ENCODE measurements around the gene CEP250.

CEP250 gene

GRCh38 chr20:35563834-35564233, 108.4 kb downstream of the CEP250 start:
- H3K9me3 ChIP-seq (ENCODE audit: insufficient read depth, low read length, severe bottlenecking) = no peaks in the 10 kb centered on the region
- ATAC-seq (ENCODE audit: insufficient read depth, low read depth) (no peak), DNase-seq (no peak)
- H3K36me3 ChIP-seq (ENCODE audit: insufficient read depth, low read length) = no peaks in the 10 kb centered on the region
- no peak overlapping the region for H3K27ac ChIP-seq (ENCODE audit: low read length)
- H3K4me3 ChIP-seq (ENCODE audit: low read depth in 1 of 2, low read length in 2 of 2) = no peak overlapping the region
- H3K4me1 ChIP-seq (ENCODE audit: insufficient read depth, low read length) = no peaks in the 10 kb centered on the region
- no peak overlapping the region for H3K9ac ChIP-seq (ENCODE audit: low read depth, low read length)
- no peak overlapping the region for H3K4me2 ChIP-seq (ENCODE audit: insufficient read depth, low read length)
- H2AFZ ChIP-seq (ENCODE audit: low read depth, low read length) = no peak overlapping the region
- no peaks in the 10 kb centered on the region for H3K79me2 ChIP-seq (ENCODE audit: insufficient read depth, low read length)
- H3K27me3 ChIP-seq (ENCODE audit: insufficient read depth, low read length, poor library complexity) = no peaks in the 10 kb centered on the region
- TF ChIP-seq CTCF (IDR thresholded peaks at IDR 0.05; ENCODE audit: borderline replicate concordance, extremely low read depth, low read length, poor library complexity, severe bottlenecking) (no peak), EZH2 (IDR thresholded peaks at IDR 0.05; ENCODE audit: borderline replicate concordance, low read depth, low read length, severe bottlenecking) (no peak)
- H4K20me1 ChIP-seq (ENCODE audit: insufficient read depth, low read length) = no peaks in the 10 kb centered on the region

GRCh38 chr20:35564905-35565304, 109.5 kb downstream of the CEP250 start:
- no peak for TF ChIP-seq CTCF (IDR thresholded peaks at IDR 0.05; ENCODE audit: borderline replicate concordance, extremely low read depth, low read length, poor library complexity, severe bottlenecking)
- no peak for TF ChIP-seq EZH2 (IDR thresholded peaks at IDR 0.05; ENCODE audit: borderline replicate concordance, low read depth, low read length, severe bottlenecking)
- no peaks in the 10 kb centered on the region for H4K20me1 ChIP-seq (ENCODE audit: insufficient read depth, low read length)
- H3K27ac ChIP-seq (ENCODE audit: low read length) = no peak overlapping the region
- no peaks in the 10 kb centered on the region for H3K27me3 ChIP-seq (ENCODE audit: insufficient read depth, low read length, poor library complexity)
- H3K79me2 ChIP-seq (ENCODE audit: insufficient read depth, low read length) = no peaks in the 10 kb centered on the region
- H3K9ac ChIP-seq (ENCODE audit: low read depth, low read length) = no peak overlapping the region
- H3K4me3 ChIP-seq (ENCODE audit: low read depth in 1 of 2, low read length in 2 of 2) = no peak overlapping the region
- no peaks in the 10 kb centered on the region for H3K36me3 ChIP-seq (ENCODE audit: insufficient read depth, low read length)
- H3K9me3 ChIP-seq (ENCODE audit: insufficient read depth, low read length, severe bottlenecking) = no peaks in the 10 kb centered on the region
- H3K4me2 ChIP-seq (ENCODE audit: insufficient read depth, low read length) = no peak overlapping the region
- no peak overlapping the region for H2AFZ ChIP-seq (ENCODE audit: low read depth, low read length)
- no peaks in the 10 kb centered on the region for H3K4me1 ChIP-seq (ENCODE audit: insufficient read depth, low read length)
- ATAC-seq (ENCODE audit: insufficient read depth, low read depth) = no peak
- DNase-seq = no peak

DNA sequence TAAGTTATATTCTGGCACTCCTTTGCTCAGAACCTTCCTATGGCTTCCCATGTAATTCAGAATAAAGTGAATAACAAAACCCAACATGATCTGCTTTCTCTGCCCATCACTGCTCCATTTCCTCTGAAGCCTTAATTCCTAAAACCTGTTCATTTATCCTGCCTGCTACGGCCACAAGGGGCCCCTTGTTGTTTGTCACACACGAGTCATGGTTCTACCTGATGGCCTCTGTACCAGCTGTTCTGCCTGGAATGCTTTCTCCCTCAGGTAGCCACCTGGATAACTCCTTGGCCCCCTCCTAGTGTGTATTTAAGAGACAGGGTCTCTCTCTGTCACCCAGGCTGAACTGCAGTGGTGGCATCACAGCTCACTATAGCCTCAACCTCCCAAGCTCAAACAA, 113.2 kb downstream of the CEP250 start:
- no peak overlapping the region for H2AFZ ChIP-seq (ENCODE audit: low read depth, low read length)
- H3K27ac ChIP-seq (ENCODE audit: low read length) = no peak overlapping the region
- DNase-seq = no peak
- H3K27me3 ChIP-seq (ENCODE audit: insufficient read depth, low read length, poor library complexity) = no peaks in the 10 kb centered on the region
- no peaks in the 10 kb centered on the region for H3K4me1 ChIP-seq (ENCODE audit: insufficient read depth, low read length)
- H3K9me3 ChIP-seq (ENCODE audit: insufficient read depth, low read length, severe bottlenecking) = peaks cover 4% of the 10 kb centered on the region
- H3K4me3 ChIP-seq (ENCODE audit: low read depth in 1 of 2, low read length in 2 of 2) = no peak overlapping the region
- TF ChIP-seq EZH2 (IDR thresholded peaks at IDR 0.05; ENCODE audit: borderline replicate concordance, low read depth, low read length, severe bottlenecking) = no peak
- TF ChIP-seq CTCF (IDR thresholded peaks at IDR 0.05; ENCODE audit: borderline replicate concordance, extremely low read depth, low read length, poor library complexity, severe bottlenecking) = peak; percentile 44
- H4K20me1 ChIP-seq (ENCODE audit: insufficient read depth, low read length) = no peaks in the 10 kb centered on the region
- H3K36me3 ChIP-seq (ENCODE audit: insufficient read depth, low read length) = no peaks in the 10 kb centered on the region
- no peak overlapping the region for H3K4me2 ChIP-seq (ENCODE audit: insufficient read depth, low read length)
- no peak overlapping the region for H3K9ac ChIP-seq (ENCODE audit: low read depth, low read length)
- 0 out of 3 replicates have a peak, but pooled peaks have one; percentile 31 for ATAC-seq (ENCODE audit: insufficient read depth, low read depth)
- H3K79me2 ChIP-seq (ENCODE audit: insufficient read depth, low read length) = no peaks in the 10 kb centered on the region

All from DND-41 (cell line).